ENCODE measurements around the gene ABHD11. TPM values are rescaled to one million over a fixed set of nuclear protein-coding genes. Genes with fewer than 3 reads are reported as not detected.

Gene ABHD11
- total and polyA plus RNA-seq, 4 donors, result 5.1 to 7.6 (median 6.6) TPM

- 1% methylated on average over 24 of the region's 24 CpGs for WGBS
- TF ChIP-seq RXRA (IDR thresholded peaks at IDR 0.05) (no peak), NR2F2 (IDR thresholded peaks at IDR 0.05) (no peak), CTCF (IDR thresholded peaks at IDR 0.05; ENCODE audit: low read depth, low read length, missing input control) (no peak), ATF3 (IDR thresholded peaks at IDR 0.05) (no peak)
- Histone ChIP-seq H3K9ac (ENCODE audit: low read depth in 1 of 2, low read length in 2 of 2) (peak overlapping the region; percentile 52 to 54), H3K4me1 (ENCODE audit: control insufficient read depth in 4 of 4, insufficient read depth in 4 of 4, low read length in 3 of 4) (peaks cover 0 to 25% (median 13%) of the 10 kb centered on the region in 4 donors), H3K4me3 (ENCODE audit: low read depth in 1 of 3, low read length in 3 of 3) (peak overlapping the region; percentile 69 to 91 (median 88)), H3K36me3 (ENCODE audit: control insufficient read depth in 4 of 4, insufficient read depth in 3 of 4, low read depth in 1 of 4, low read length in 3 of 4) (peaks cover 0 to 15% (median under 1%) of the 10 kb centered on the region in 4 donors), H3K27me3 (ENCODE audit: control insufficient read depth in 4 of 4, insufficient read depth in 4 of 4, low read length in 3 of 4) (no peaks in the 10 kb centered on the region), H3K27ac (ENCODE audit: low read depth in 1 of 2, low read length in 2 of 2) (peak overlapping the region; percentile 69 to 97), H3K9me3 (ENCODE audit: control insufficient read depth in 4 of 4, low read length in 3 of 4) (no peaks in the 10 kb centered on the region)
- peak; percentile 74 for DNase-seq (ENCODE audit: low spot score)
These were observed 386 bp downstream of the ABHD11 start for GRCh38 chr7:73738220-73738611.

GRCh38 chr7:73737491-73738219 is 947 bp downstream of the ABHD11 start:
- TF ChIP-seq RAD21 (IDR thresholded peaks at IDR 0.05) (no peak), TAF1 (conservative IDR thresholded peaks at IDR 0.05) (no peak), HNF4G (IDR thresholded peaks at IDR 0.05) (no peak)
- no peak for DNase-seq (ENCODE audit: low spot score)
- Histone ChIP-seq H3K27ac (ENCODE audit: low read depth in 1 of 2, low read length in 2 of 2) (peak overlapping the region in 1 of 2 donors; percentile 97), H3K4me3 (ENCODE audit: low read depth in 1 of 3, low read length in 3 of 3) (peak overlapping the region in 2 of 3 donors; percentile 69 to 91), H3K4me1 (ENCODE audit: control insufficient read depth in 4 of 4, insufficient read depth in 4 of 4, low read length in 3 of 4) (peaks cover 0 to 20% (median 10%) of the 10 kb centered on the region in 4 donors), H3K36me3 (ENCODE audit: control insufficient read depth in 4 of 4, insufficient read depth in 3 of 4, low read depth in 1 of 4, low read length in 3 of 4) (peaks cover 0 to 15% (median under 1%) of the 10 kb centered on the region in 4 donors), H3K27me3 (ENCODE audit: control insufficient read depth in 4 of 4, insufficient read depth in 4 of 4, low read length in 3 of 4) (no peaks in the 10 kb centered on the region), H3K9ac (ENCODE audit: low read depth in 1 of 2, low read length in 2 of 2) (no peak overlapping the region), H3K9me3 (ENCODE audit: control insufficient read depth in 4 of 4, low read length in 3 of 4) (no peaks in the 10 kb centered on the region)
- WGBS, result 73% methylated on average over 17 of the region's 17 CpGs

- WGBS, result 86% methylated on average over 14 of the region's 14 CpGs
- peaks cover 0 to 15% (median under 1%) of the 10 kb centered on the region in 4 donors for H3K36me3 ChIP-seq (ENCODE audit: control insufficient read depth in 4 of 4, insufficient read depth in 3 of 4, low read depth in 1 of 4, low read length in 3 of 4)
These were observed 1.7 kb downstream of the ABHD11 start for GRCh38 chr7:73736885-73737284.

More at GRCh38 chr7:73736885-73737284, 1.7 kb downstream of the ABHD11 start:
- Histone ChIP-seq H3K9me3 (ENCODE audit: control insufficient read depth in 4 of 4, low read length in 3 of 4) (no peaks in the 10 kb centered on the region), H3K9ac (ENCODE audit: low read depth in 1 of 2, low read length in 2 of 2) (no peak overlapping the region), H3K4me3 (ENCODE audit: low read depth in 1 of 3, low read length in 3 of 3) (no peak overlapping the region), H3K27me3 (ENCODE audit: control insufficient read depth in 4 of 4, insufficient read depth in 4 of 4, low read length in 3 of 4) (no peaks in the 10 kb centered on the region), H3K4me1 (ENCODE audit: control insufficient read depth in 4 of 4, insufficient read depth in 4 of 4, low read length in 3 of 4) (peaks cover 0 to 14% (median 6%) of the 10 kb centered on the region in 4 donors), H3K27ac (ENCODE audit: low read depth in 1 of 2, low read length in 2 of 2) (no peak overlapping the region)
- DNase-seq (ENCODE audit: low spot score), result no peak
- TF ChIP-seq SP1 (IDR thresholded peaks at IDR 0.05), result no peak
- TF ChIP-seq RXRA (IDR thresholded peaks at IDR 0.05), result no peak
- no peak for TF ChIP-seq REST (IDR thresholded peaks at IDR 0.05)
- TF ChIP-seq FOXA2 (IDR thresholded peaks at IDR 0.05), result no peak
- no peak for TF ChIP-seq HNF4A (conservative IDR thresholded peaks at IDR 0.05)
- no peak for TF ChIP-seq EGR1 (IDR thresholded peaks at IDR 0.05; ENCODE audit: low read depth in 2 of 2)

Measured in liver (tissue), 9 donors.